Measurements from ENCODE around the gene CCDC178. TPM values are rescaled to one million over a fixed set of nuclear protein-coding genes. Genes with fewer than 3 reads are reported as not detected.

Gene CCDC178
- total and polyA plus RNA-seq, 10 donors = 4.0 to 17.4 (median 8.0) TPM

- Histone ChIP-seq H3K36me3 (no peaks in the 10 kb centered on the region), H3K27me3 (replicated peaks in 1 of 7) (no peaks in the 10 kb centered on the region), H3K9me3 (peaks cover 0 to 6% (median 0%) of the 10 kb centered on the region in 8 donors), H3K4me3 (no peak overlapping the region), H3K4me1 (no peaks in the 10 kb centered on the region), H3K27ac (no peak overlapping the region)
- TF ChIP-seq CTCF (IDR thresholded peaks at IDR 0.05 in 8 of 11, conservative IDR thresholded peaks at IDR 0.05 in 3 of 11) = no peak
- no peak for TF ChIP-seq POLR2AphosphoS5 (IDR thresholded peaks at IDR 0.05)
- no peak for TF ChIP-seq POLR2A (IDR thresholded peaks at IDR 0.05)
- intact Hi-C loops (cut with DNase I; ENCODE audit: low total_unique reads) = no loop called here
- WGBS, 5 donors = 15 to 47% (median 43%) methylated on average over 2 of the region's 2 CpGs
- DNase-seq = no peak
Measured at GRCh38 chr18:33269223-33269622, 171.3 kb downstream of the CCDC178 start.

- no peaks in the 10 kb centered on the region for H3K36me3 ChIP-seq
- H3K27ac ChIP-seq = no peak overlapping the region
- no peaks in the 10 kb centered on the region for H3K27me3 ChIP-seq (replicated peaks in 1 of 7)
- no peak overlapping the region for H3K4me3 ChIP-seq
- TF ChIP-seq POLR2A (IDR thresholded peaks at IDR 0.05) (no peak), POLR2AphosphoS5 (IDR thresholded peaks at IDR 0.05) (no peak), CTCF (IDR thresholded peaks at IDR 0.05 in 8 of 11, conservative IDR thresholded peaks at IDR 0.05 in 3 of 11) (no peak)
- H3K4me1 ChIP-seq = no peaks in the 10 kb centered on the region
- 45 to 71% (median 48%) methylated on average over 1 of the region's 1 CpG for WGBS, 5 donors
- no peak for DNase-seq
- H3K9me3 ChIP-seq = no peaks in the 10 kb centered on the region
- intact Hi-C loops (cut with DNase I; ENCODE audit: low total_unique reads) = no loop called here
Measured at GRCh38 chr18:33264566-33264965, 176.0 kb downstream of the CCDC178 start.

- Histone ChIP-seq H3K36me3 (no peaks in the 10 kb centered on the region), H3K4me1 (no peaks in the 10 kb centered on the region), H3K27ac (no peak overlapping the region), H3K9me3 (peaks cover 0 to 37% (median 19%) of the 10 kb centered on the region in 8 donors), H3K27me3 (replicated peaks in 1 of 7) (no peaks in the 10 kb centered on the region), H3K4me3 (no peak overlapping the region)
- TF ChIP-seq POLR2AphosphoS5 (IDR thresholded peaks at IDR 0.05) = no peak
- TF ChIP-seq POLR2A (IDR thresholded peaks at IDR 0.05) = no peak
- no peak for TF ChIP-seq CTCF (IDR thresholded peaks at IDR 0.05 in 8 of 11, conservative IDR thresholded peaks at IDR 0.05 in 3 of 11)
- intact Hi-C loops (cut with DNase I; ENCODE audit: low total_unique reads) = no loop called here
- 47 to 75% (median 66%) methylated on average over 1 of the region's 1 CpG for WGBS, 5 donors
- DNase-seq = no peak
Measured at GRCh38 chr18:33239298-33239697, 201.2 kb downstream of the CCDC178 start.

GRCh38 chr18:33232318-33232626 lies 208.2 kb downstream of the CCDC178 start:
- Histone ChIP-seq H3K36me3 (no peaks in the 10 kb centered on the region), H3K27me3 (replicated peaks in 1 of 7) (no peaks in the 10 kb centered on the region), H3K4me3 (no peak overlapping the region), H3K27ac (no peak overlapping the region), H3K4me1 (no peaks in the 10 kb centered on the region), H3K9me3 (peaks cover 0 to under 1% (median 0%) of the 10 kb centered on the region in 8 donors)
- TF ChIP-seq POLR2A (IDR thresholded peaks at IDR 0.05) (no peak), CTCF (IDR thresholded peaks at IDR 0.05 in 8 of 11, conservative IDR thresholded peaks at IDR 0.05 in 3 of 11) (peak in 3 of 11 experiments; percentile 1 to 9 (median 3))
- DNase-seq = no peak
- intact Hi-C loops (cut with DNase I; ENCODE audit: low total_unique reads) = no loop called here
